HepG2 (cell line): ENCODE measurements around the gene KDR. TPM values are rescaled to one million over a fixed set of nuclear protein-coding genes. Genes with fewer than 3 reads are reported as not detected.

ENCODE experiments used
- ATAC-seq: fragments of 200-7000 bp; cut with Tn5 transposase; 3 replicates; pipeline ENCODE4 v1.9.1; 2020; ENCODE audit warnings: mild to moderate bottlenecking, moderate library complexity
- BruUV-seq: library from RNA; stranded (reverse); fragments of 400-500 nt; replicated peaks from 2 replicates; lab custom pipeline; 2021; lab: Mats Ljungman, UMichigan
- CTCF ChIA-PET: fragments of 300-600 bp; formaldehyde crosslinking; extraction: SDS; loops from one replicate; lab custom pipeline; 2021; ENCODE audit warnings: low total read pairs, inconsistent platforms, low intra/inter-chr PET ratio; lab: Yijun Ruan, JAX
- POLR2A ChIA-PET: fragments of 350-600 bp; sonication (Branson Sonifier 250); formaldehyde crosslinking; loops from one replicate; lab custom pipeline; 2020; ENCODE audit warnings: antibody characterized with exemption, inconsistent platforms; lab: Yijun Ruan, JAX
- DNase-seq: peaks from one replicate; pipeline ENCODE4 v3.0.0-alpha.2; 2015; ENCODE audit warnings: low spot score
- FAIRE-seq: peaks from 3 replicates; lab custom pipeline; 2011; peaks lifted over from hg19 to GRCh38; lab: Jason Lieb, UNC
- H2AFZ ChIP-seq: one replicate; pipeline ENCODE4 v1.6.1; 2011; ENCODE audit warnings: low read length, inconsistent platforms
- H3K27ac ChIP-seq: fragments of 300-600 bp; 3 replicates; pipeline ENCODE4 v1.8.0; 2011; ENCODE audit warnings: mixed run types, mild to moderate bottlenecking, mixed read lengths, low read length, inconsistent platforms; ENCODE audit not compliant: insufficient read depth; ENCODE audit errors: extremely low read length
- H3K27me3 ChIP-seq, 2 experiments: fragments of 200-600 bp in 1 of 2; 2 replicates in 1 of 2; 3 replicates in 1 of 2; pipeline versions ENCODE4 v1.6.0 to v1.8.0; 2011; ENCODE audit warnings: low read length in 2 of 2, mild to moderate bottlenecking in 2 of 2, moderate library complexity in 2 of 2, inconsistent platforms in 1 of 2; ENCODE audit not compliant: insufficient read depth in 2 of 2, control insufficient read depth in 1 of 2
- H3K36me3 ChIP-seq, 2 experiments: fragments of 200-600 bp in 1 of 2; replicated peaks in 1 of 2; 2 replicates in 1 of 2; 3 replicates in 1 of 2; pipeline versions ENCODE4 v1.5.1 to v1.8.0; 2011; ENCODE audit warnings: low read length in 2 of 2, inconsistent platforms in 1 of 2; ENCODE audit not compliant: insufficient read depth in 2 of 2, control insufficient read depth in 1 of 2
- H3K4me1 ChIP-seq: 2 replicates; pipeline ENCODE4 v1.5.1; 2012; ENCODE audit warnings: low read length, inconsistent platforms; ENCODE audit not compliant: insufficient read depth
- H3K4me2 ChIP-seq: 2 replicates; pipeline ENCODE4 v1.6.0; 2011; ENCODE audit warnings: low read depth, low read length, inconsistent platforms
- H3K4me3 ChIP-seq, 3 experiments: fragments of 200-600 bp in 1 of 3; sonication (generic), shearing (Covaris generic) in 1 of 3; replicated peaks in 1 of 3; 2 replicates each; pipeline ENCODE4 v1.5.1; 2011 to 2016; ENCODE audit warnings: low read length in 3 of 3, inconsistent platforms in 2 of 3, low read depth in 2 of 3, mild to moderate bottlenecking in 2 of 3, control low read depth in 1 of 3, mixed read lengths in 1 of 3; ENCODE audit not compliant: insufficient read depth in 1 of 3
- H3K79me2 ChIP-seq: one replicate; pipeline ENCODE4 v1.6.1; 2011; ENCODE audit warnings: low read length, inconsistent platforms; ENCODE audit not compliant: insufficient read depth
- H3K9ac ChIP-seq: 2 replicates; pipeline ENCODE4 v1.6.0; 2011; ENCODE audit warnings: mild to moderate bottlenecking, low read depth, low read length, inconsistent platforms; ENCODE audit not compliant: insufficient read depth
- H3K9me3 ChIP-seq: 2 replicates; pipeline ENCODE4 v1.5.1; 2012; ENCODE audit warnings: mild to moderate bottlenecking, low read length
- H4K20me1 ChIP-seq: 2 replicates; pipeline ENCODE4 v1.6.0; 2011; ENCODE audit warnings: inconsistent platforms, mild to moderate bottlenecking, low read length, moderate library complexity; ENCODE audit not compliant: insufficient read depth
- ASH2L ChIP-seq: fragments of 300-600, 200-600 bp; sonication (generic); IDR thresholded peaks from 2 replicates; pipeline ENCODE4 v1.7.0; 2017; ENCODE audit warnings: low read depth, mild to moderate bottlenecking, moderate library complexity, mixed read lengths, low read length; ENCODE audit not compliant: insufficient read length
- DPF2 ChIP-seq: sonication (generic); formaldehyde crosslinking; IDR thresholded peaks from 2 replicates; pipeline ENCODE4 v1.4.0; 2020; ENCODE audit warnings: mild to moderate bottlenecking, low read depth, missing genetic modification reagents, borderline replicate concordance
- HOXA5 ChIP-seq: sonication (generic); formaldehyde crosslinking; IDR thresholded peaks from 2 replicates; pipeline ENCODE4 v1.4.0; 2020; ENCODE audit warnings: missing genetic modification reagents
- MEF2D ChIP-seq: sonication (generic); formaldehyde crosslinking; IDR thresholded peaks from 2 replicates; pipeline ENCODE4 v1.5.1; 2020; ENCODE audit warnings: mild to moderate bottlenecking, missing genetic modification reagents
- MEIS1 ChIP-seq: sonication (generic); formaldehyde crosslinking; IDR thresholded peaks from 2 replicates; pipeline ENCODE4 v1.9.0; 2021; ENCODE audit warnings: mild to moderate bottlenecking, missing genetic modification reagents, moderate library complexity, borderline replicate concordance
- MTF2 ChIP-seq: sonication (generic); formaldehyde crosslinking; IDR thresholded peaks from 2 replicates; pipeline ENCODE4 v1.5.0; 2020; ENCODE audit warnings: missing genetic modification reagents, borderline replicate concordance
- NFE2L2 ChIP-seq: fragments of 150-350 bp; IDR thresholded peaks from 2 replicates; pipeline ENCODE4 v1.6.1; 2014; ENCODE audit warnings: low read length
- SAP130 ChIP-seq: IDR thresholded peaks from 2 replicates; pipeline ENCODE4 v1.6.1; 2016; ENCODE audit warnings: low read depth
- SRF ChIP-seq: IDR thresholded peaks from 2 replicates; pipeline ENCODE4 v1.6.1; 2011; ENCODE audit warnings: mild to moderate bottlenecking, low read depth, low read length, moderate library complexity
- TEAD3 ChIP-seq: optimal IDR thresholded peaks from 2 replicates; pipeline ENCODE3; 2016; ENCODE audit warnings: borderline replicate concordance
- U2AF1 ChIP-seq: fragments of 200-400 bp; formaldehyde crosslinking; optimal IDR thresholded peaks from 2 replicates; pipeline ENCODE3; 2017; ENCODE audit warnings: mild to moderate bottlenecking, low read depth, low read length
- ZNF552 ChIP-seq: sonication (generic); formaldehyde crosslinking; IDR thresholded peaks from 2 replicates; pipeline ENCODE4 v1.9.0; 2022; ENCODE audit warnings: missing genetic modification reagents, mild to moderate bottlenecking, borderline replicate concordance
- ZNF615 ChIP-seq: sonication (generic); formaldehyde crosslinking; IDR thresholded peaks from 2 replicates; pipeline ENCODE4 v1.5.0; 2020; ENCODE audit warnings: mild to moderate bottlenecking, missing genetic modification reagents, borderline replicate concordance
- ZNF724P ChIP-seq: sonication (generic); formaldehyde crosslinking; IDR thresholded peaks from 2 replicates; pipeline ENCODE4 v1.8.0; 2022; ENCODE audit warnings: missing genetic modification reagents, borderline replicate concordance
- WGBS: methylation state at CpG from one replicate; pipeline ENCODE4 v1.1.6; 2017; ENCODE audit warnings: low lambda C conversion rate; 5-methylcytosine and 5-hydroxymethylcytosine counted together
- in situ Hi-C: cut with HindIII; loops from 2 replicates; pipeline ENCODE4 v1.10.0; 2017; ENCODE audit warnings: low pct_unique_long_range_greater_than_20kb; ENCODE audit not compliant: extremely low pct_ligation_motif_present
- intact Hi-C: fragments of 100-400 bp; cut with micrococcal nuclease; formaldehyde crosslinking; loops from one replicate; pipeline ENCODE4 v1.10.0; 2022; ENCODE audit not compliant: unreplicated experiment
- polyA plus RNA-seq, 8 experiments: library from polyadenylated mRNA; depleted of rRNA in 3 of 8; stranded (reverse) in 7 of 8; unstranded in 1 of 8; fragments of >200 nt; fragmentation: Illumina TruSeq in 4 of 8; extraction: Trizol in 4 of 8; gene quantifications; 2 replicates each; pipeline versions ENCODE4 v1.2.1 to v1.2.3, GENCODE V29; 2011 to 2016; ENCODE audit warnings: low read depth in 4 of 8, missing spikeins in 1 of 8, mixed read lengths in 1 of 8; ENCODE audit not compliant: insufficient read depth in 1 of 8
- total RNA-seq, 5 experiments: library from RNA; depleted of rRNA; stranded (reverse); fragments of >200 nt; fragmentation: Illumina TruSeq; extraction: Trizol; gene quantifications; 2 replicates each; pipeline ENCODE4 v1.2.3, GENCODE V29; 2016; ENCODE audit warnings: low read depth in 1 of 5
- TF ChIP-seq, protein P1 (sequence below): sonication (generic); formaldehyde crosslinking; conservative IDR thresholded peaks from 2 replicates; pipeline ENCODE4 v1.5.0; 2020; ENCODE audit warnings: missing genetic modification reagents
- TF ChIP-seq, protein P2 (sequence below): IDR thresholded peaks from 2 replicates; pipeline ENCODE4 v1.6.1; 2016; ENCODE audit warnings: mild to moderate bottlenecking

KDR gene
- total and polyA plus RNA-seq, 2 of the 13 experiments (the other 11 are each of a cell fraction or from before 2014, with no cell fraction given) = not detected

GRCh38 chr4:55098456-55099204, 26.8 kb downstream of the KDR start:
- H3K4me3 ChIP-seq = no peak overlapping the region
- no peak overlapping the region for H2AFZ ChIP-seq
- intact Hi-C loops = no loop called here
- H3K27me3 ChIP-seq = no peaks in the 10 kb centered on the region; a peak in 1 of 5 replicates
- no TSS peak for BruUV-seq
- H3K79me2 ChIP-seq = no peaks in the 10 kb centered on the region
- no peaks in the 10 kb centered on the region for H3K9me3 ChIP-seq
- H3K4me2 ChIP-seq = no peak overlapping the region
- in situ Hi-C loops = no loop called here
- ATAC-seq (no peak), DNase-seq (no peak), FAIRE-seq (no peak)
- H3K9ac ChIP-seq = no peak overlapping the region
- no peaks in the 10 kb centered on the region for H4K20me1 ChIP-seq
- H3K4me1 ChIP-seq = no peaks in the 10 kb centered on the region
- no peak overlapping the region for H3K27ac ChIP-seq
- POLR2A ChIA-PET = no interaction called here
- CTCF ChIA-PET = no interaction called here
- 43% methylated on average over 10 of the region's 10 CpGs for WGBS
- H3K36me3 ChIP-seq = no peaks in the 10 kb centered on the region
- TF ChIP-seq ZNF615 (CRISPR knock-in tag) (no peak), SRF (no peak), ZNF724P (CRISPR knock-in tag) (no peak), DPF2 (CRISPR knock-in tag) (no peak), ASH2L (no peak), TEAD3 (CRISPR knock-in tag) (no peak), MTF2 (no peak), MEF2D (CRISPR knock-in tag) (no peak), U2AF1 (no peak), ZNF552 (CRISPR knock-in tag) (no peak), NFE2L2 (no peak), HOXA5 (CRISPR knock-in tag) (no peak), MEIS1 (CRISPR knock-in tag) (no peak), SAP130 (no peak)
- TF ChIP-seq, protein P1, sequence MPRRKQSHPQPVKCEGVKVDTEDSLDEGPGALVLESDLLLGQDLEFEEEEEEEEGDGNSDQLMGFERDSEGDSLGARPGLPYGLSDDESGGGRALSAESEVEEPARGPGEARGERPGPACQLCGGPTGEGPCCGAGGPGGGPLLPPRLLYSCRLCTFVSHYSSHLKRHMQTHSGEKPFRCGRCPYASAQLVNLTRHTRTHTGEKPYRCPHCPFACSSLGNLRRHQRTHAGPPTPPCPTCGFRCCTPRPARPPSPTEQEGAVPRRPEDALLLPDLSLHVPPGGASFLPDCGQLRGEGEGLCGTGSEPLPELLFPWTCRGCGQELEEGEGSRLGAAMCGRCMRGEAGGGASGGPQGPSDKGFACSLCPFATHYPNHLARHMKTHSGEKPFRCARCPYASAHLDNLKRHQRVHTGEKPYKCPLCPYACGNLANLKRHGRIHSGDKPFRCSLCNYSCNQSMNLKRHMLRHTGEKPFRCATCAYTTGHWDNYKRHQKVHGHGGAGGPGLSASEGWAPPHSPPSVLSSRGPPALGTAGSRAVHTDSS (CRISPR knock-in tag) = no peak
- TF ChIP-seq, protein P2, sequence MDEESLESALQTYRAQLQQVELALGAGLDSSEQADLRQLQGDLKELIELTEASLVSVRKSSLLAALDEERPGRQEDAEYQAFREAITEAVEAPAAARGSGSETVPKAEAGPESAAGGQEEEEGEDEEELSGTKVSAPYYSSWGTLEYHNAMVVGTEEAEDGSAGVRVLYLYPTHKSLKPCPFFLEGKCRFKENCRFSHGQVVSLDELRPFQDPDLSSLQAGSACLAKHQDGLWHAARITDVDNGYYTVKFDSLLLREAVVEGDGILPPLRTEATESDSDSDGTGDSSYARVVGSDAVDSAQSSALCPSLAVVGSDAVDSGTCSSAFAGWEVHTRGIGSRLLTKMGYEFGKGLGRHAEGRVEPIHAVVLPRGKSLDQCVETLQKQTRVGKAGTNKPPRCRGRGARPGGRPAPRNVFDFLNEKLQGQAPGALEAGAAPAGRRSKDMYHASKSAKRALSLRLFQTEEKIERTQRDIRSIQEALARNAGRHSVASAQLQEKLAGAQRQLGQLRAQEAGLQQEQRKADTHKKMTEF (CRISPR knock-in tag) = no peak
